ENCODE data around the gene PHACTR1.

DNA sequence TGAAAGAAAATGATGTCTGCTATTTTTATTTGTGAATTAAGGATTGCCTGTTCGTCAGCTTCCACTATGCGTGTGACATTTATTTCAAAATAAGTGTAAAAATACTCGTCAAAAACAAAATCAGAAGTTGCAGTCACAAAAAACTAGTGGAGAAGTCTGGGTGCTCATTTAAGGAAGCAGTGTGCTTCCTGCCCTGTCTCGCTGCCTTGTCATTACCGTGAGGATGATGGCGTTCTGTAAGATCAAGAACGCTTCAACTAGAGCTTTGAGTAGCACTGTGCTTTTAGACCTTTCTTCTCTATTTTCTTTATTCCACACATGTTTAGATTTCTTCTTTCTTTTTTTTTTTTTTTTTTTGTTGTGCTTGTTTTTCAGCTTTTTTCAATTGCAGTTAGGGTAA lies 424.8 kb downstream of the PHACTR1 start:
- TF ChIP-seq EZH2 (IDR thresholded peaks at IDR 0.05; ENCODE audit: insufficient read depth, poor library complexity, severe bottlenecking) (no peak), EZH2phosphoT487 (IDR thresholded peaks at IDR 0.05; ENCODE audit: insufficient read depth, low read depth) (no peak)

Data from GM23248 (cell line).